Measurements from ENCODE around the gene IL7R.
A peak's percentile ranks its signal among the peaks of the same experiment; 100 is the strongest.

The IL7R gene

DNA sequence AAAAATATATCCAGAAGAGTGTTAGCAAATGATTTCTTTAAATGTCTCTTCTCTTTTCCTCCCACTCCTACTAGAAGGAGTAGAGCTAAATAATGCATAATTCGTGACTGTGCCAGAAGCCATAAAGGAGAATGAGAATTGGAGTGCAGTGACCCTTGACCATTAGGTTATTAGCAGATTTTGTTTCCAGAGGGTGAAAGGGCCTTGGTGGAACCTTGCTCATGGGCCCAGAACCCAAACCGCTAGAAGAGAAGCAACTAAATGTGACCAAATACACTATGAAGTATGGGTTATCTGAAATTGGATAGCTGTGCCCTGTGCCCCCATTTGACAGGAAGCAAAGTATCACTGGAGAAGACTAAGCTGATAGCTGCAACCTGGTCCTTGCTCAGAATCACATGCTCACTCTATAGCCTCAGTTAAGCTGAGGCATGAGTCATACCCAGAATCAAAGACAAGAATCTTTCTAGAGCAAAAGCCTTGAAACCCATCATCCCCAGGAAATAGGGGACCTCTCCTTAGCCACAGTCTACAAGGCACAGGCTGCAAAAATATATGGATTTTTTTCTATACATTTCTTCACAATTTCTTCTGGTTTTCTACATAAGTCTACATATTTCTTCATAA is 45.5 kb downstream of the IL7R start:
- no peak for TF ChIP-seq CTCF (IDR thresholded peaks at IDR 0.05; ENCODE audit: low read depth, low read length, missing control alignments)
- DNase-seq (ENCODE audit: extremely low read depth, low read depth) = no peak
- H3K4me3 ChIP-seq (replicated peaks; ENCODE audit: low read depth, low read length) = no peak overlapping the region

GRCh38 chr5:35903631-35904203 is 47.0 kb downstream of the IL7R start:
- no peak for DNase-seq (ENCODE audit: extremely low read depth, low read depth)
- H3K4me3 ChIP-seq (replicated peaks; ENCODE audit: low read depth, low read length) = no peak overlapping the region
- no peak for TF ChIP-seq CTCF (IDR thresholded peaks at IDR 0.05; ENCODE audit: low read depth, low read length, missing control alignments)

- H3K4me3 ChIP-seq (replicated peaks; ENCODE audit: low read depth, low read length) = no peak overlapping the region
- TF ChIP-seq CTCF (IDR thresholded peaks at IDR 0.05; ENCODE audit: low read depth, low read length, missing control alignments) = no peak
These were observed 47.9 kb downstream of the IL7R start for GRCh38 chr5:35904443-35905132.

GRCh38 chr5:35908228-35908627 is 51.5 kb downstream of the IL7R start:
- H3K4me3 ChIP-seq (replicated peaks; ENCODE audit: low read depth, low read length) = no peak overlapping the region
- no peak for DNase-seq (ENCODE audit: extremely low read depth, low read depth)
- no peak for TF ChIP-seq CTCF (IDR thresholded peaks at IDR 0.05; ENCODE audit: low read depth, low read length, missing control alignments)

More at GRCh38 chr5:35904443-35905132, 47.9 kb downstream of the IL7R start:
- DNase-seq (ENCODE audit: extremely low read depth, low read depth) = no peak

- DNase-seq (ENCODE audit: extremely low read depth, low read depth) = no peak
- H3K4me3 ChIP-seq (replicated peaks; ENCODE audit: low read depth, low read length) = no peak overlapping the region
- TF ChIP-seq CTCF (IDR thresholded peaks at IDR 0.05; ENCODE audit: low read depth, low read length, missing control alignments) = no peak
These were observed 52.1 kb downstream of the IL7R start for GRCh38 chr5:35908814-35909213.

- peak; percentile 66 for DNase-seq (ENCODE audit: extremely low read depth, low read depth)
These were observed 62.5 kb downstream of the IL7R start for GRCh38 chr5:35919191-35919590.

More at GRCh38 chr5:35919191-35919590, 62.5 kb downstream of the IL7R start:
- no peak overlapping the region for H3K4me3 ChIP-seq (replicated peaks; ENCODE audit: low read depth, low read length)
- no peak for TF ChIP-seq CTCF (IDR thresholded peaks at IDR 0.05; ENCODE audit: low read depth, low read length, missing control alignments)
